Peyer's patch (tissue), 4 donors: ENCODE results near the gene ZNF606. TPM values are rescaled to one million over a fixed set of nuclear protein-coding genes. Genes with fewer than 3 reads are reported as not detected.
A peak's percentile ranks its signal among the peaks of the same experiment; 100 is the strongest.

ENCODE experiments used
- DNase-seq, 3 donors: peaks; one replicate each; pipeline ENCODE4 v3.0.0-alpha.2; 2017 to 2019
- H3K27ac ChIP-seq, 4 donors: fragments of 200-600 bp; sonication (generic); one replicate each; pipeline ENCODE4 v1.5.1; 2016 to 2019
- H3K27me3 ChIP-seq, 2 donors: fragments of 200-600 bp; sonication (generic); one replicate each; pipeline ENCODE4 v1.5.1; 2019
- H3K36me3 ChIP-seq, 3 donors: fragments of 200-600 bp; sonication (generic); one replicate each; pipeline ENCODE4 v1.5.1; 2016 to 2019
- H3K4me1 ChIP-seq, 4 donors: fragments of 200-600 bp; sonication (generic); one replicate each; pipeline ENCODE4 v1.5.1; 2016 to 2019
- H3K4me3 ChIP-seq, 4 donors: fragments of 200-600 bp; sonication (generic); 1 replicate in 3 of 4; 2 replicates in 1 of 4; pipeline ENCODE4 v1.5.1; 2016 to 2019; ENCODE audit warnings: mild to moderate bottlenecking in 1 of 4
- H3K9me3 ChIP-seq, 4 donors: fragments of 200-600 bp; sonication (generic); one replicate each; pipeline ENCODE4 v1.5.1; 2016 to 2019; ENCODE audit warnings: mild to moderate bottlenecking in 1 of 4
- POLR2A ChIP-seq, 2 donors: fragments of 450-650 bp; IDR thresholded peaks; one replicate each; pipeline ENCODE4 v1.5.1; 2017; ENCODE audit warnings: antibody characterized with exemption in 2 of 2, mild to moderate bottlenecking in 2 of 2, moderate library complexity in 2 of 2
- total RNA-seq, 4 donors: library from RNA; depleted of rRNA; stranded (reverse); fragments of >200 nt; gene quantifications; one replicate each; pipeline ENCODE4 v1.1.0, GENCODE V29; 2016
- TF ChIP-seq, protein P1 (sequence below), 6 experiments: fragments of 450-650 bp in 4 of 6; fragments of 200-600 bp in 2 of 6; sonication (generic) in 1 of 6; IDR thresholded peaks; one replicate each; pipeline ENCODE4 v1.5.1; 2017 to 2019; ENCODE audit warnings: antibody characterized with exemption in 6 of 6, mild to moderate bottlenecking in 3 of 6, moderate library complexity in 1 of 6

Gene ZNF606
- total RNA-seq, 4 donors from 2014 or later = 18.4 to 29.7 (median 20.3) TPM

DNA sequence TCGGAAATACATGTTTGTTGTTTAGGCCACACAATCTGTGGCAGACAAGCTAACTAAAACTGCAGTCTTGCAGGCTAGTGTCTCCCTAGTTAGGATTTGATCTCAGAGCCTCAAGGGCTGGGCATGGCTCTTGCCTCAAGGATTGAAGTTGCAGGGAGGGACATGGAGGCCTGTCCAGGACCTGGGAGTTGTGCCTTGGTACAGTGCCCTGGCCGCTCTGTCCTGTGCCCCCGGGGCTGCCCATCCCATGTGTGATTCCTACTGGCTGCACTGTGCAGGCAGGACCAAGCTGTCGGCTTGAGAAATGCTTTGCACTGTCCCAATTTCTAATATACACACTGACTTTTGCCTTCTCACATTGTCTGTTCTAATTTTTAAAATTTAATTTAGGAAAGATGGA is 47.6 kb downstream of the ZNF606 start:
- Histone ChIP-seq H3K27ac (no peak overlapping the region), H3K9me3 (peaks cover 0 to 34% (median 6%) of the 10 kb centered on the region in 4 donors), H3K36me3 (no peaks in the 10 kb centered on the region), H3K4me3 (no peak overlapping the region), H3K4me1 (no peaks in the 10 kb centered on the region), H3K27me3 (no peaks in the 10 kb centered on the region)
- DNase-seq = no peak
- TF ChIP-seq, protein P1, sequence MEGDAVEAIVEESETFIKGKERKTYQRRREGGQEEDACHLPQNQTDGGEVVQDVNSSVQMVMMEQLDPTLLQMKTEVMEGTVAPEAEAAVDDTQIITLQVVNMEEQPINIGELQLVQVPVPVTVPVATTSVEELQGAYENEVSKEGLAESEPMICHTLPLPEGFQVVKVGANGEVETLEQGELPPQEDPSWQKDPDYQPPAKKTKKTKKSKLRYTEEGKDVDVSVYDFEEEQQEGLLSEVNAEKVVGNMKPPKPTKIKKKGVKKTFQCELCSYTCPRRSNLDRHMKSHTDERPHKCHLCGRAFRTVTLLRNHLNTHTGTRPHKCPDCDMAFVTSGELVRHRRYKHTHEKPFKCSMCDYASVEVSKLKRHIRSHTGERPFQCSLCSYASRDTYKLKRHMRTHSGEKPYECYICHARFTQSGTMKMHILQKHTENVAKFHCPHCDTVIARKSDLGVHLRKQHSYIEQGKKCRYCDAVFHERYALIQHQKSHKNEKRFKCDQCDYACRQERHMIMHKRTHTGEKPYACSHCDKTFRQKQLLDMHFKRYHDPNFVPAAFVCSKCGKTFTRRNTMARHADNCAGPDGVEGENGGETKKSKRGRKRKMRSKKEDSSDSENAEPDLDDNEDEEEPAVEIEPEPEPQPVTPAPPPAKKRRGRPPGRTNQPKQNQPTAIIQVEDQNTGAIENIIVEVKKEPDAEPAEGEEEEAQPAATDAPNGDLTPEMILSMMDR (IDR thresholded peaks at IDR 0.05) = no peak
- no peak for TF ChIP-seq POLR2A (IDR thresholded peaks at IDR 0.05)

DNA sequence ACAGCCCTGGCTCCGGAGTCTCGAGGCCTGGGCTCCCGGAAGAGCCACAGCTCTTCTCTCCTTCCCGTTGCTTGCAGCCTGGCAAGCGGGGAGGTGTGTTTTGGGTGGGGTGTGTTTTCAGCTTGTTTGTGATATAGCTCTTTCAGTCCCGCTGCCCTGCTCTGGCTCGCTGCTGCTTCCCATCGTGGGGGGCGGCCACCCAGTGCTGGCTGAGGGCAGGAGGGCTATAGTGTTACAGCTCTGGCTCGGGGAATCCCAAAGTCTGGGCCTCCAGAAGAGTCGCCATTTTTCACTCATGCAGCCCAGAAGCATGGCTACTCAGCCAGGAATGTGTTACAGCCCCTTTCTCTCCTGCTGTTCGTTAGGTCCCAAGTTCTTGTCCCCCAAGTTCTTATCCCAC is 52.9 kb downstream of the ZNF606 start:
- Histone ChIP-seq H3K27me3 (no peaks in the 10 kb centered on the region), H3K36me3 (no peaks in the 10 kb centered on the region), H3K27ac (no peak overlapping the region), H3K4me3 (no peak overlapping the region), H3K9me3 (peaks cover 0 to 10% (median 4%) of the 10 kb centered on the region in 4 donors), H3K4me1 (peaks cover 0 to 11% (median 2%) of the 10 kb centered on the region in 4 donors)
- no peak for DNase-seq
- TF ChIP-seq POLR2A (IDR thresholded peaks at IDR 0.05) = no peak
- TF ChIP-seq, protein P1 (IDR thresholded peaks at IDR 0.05) = no peak

DNA sequence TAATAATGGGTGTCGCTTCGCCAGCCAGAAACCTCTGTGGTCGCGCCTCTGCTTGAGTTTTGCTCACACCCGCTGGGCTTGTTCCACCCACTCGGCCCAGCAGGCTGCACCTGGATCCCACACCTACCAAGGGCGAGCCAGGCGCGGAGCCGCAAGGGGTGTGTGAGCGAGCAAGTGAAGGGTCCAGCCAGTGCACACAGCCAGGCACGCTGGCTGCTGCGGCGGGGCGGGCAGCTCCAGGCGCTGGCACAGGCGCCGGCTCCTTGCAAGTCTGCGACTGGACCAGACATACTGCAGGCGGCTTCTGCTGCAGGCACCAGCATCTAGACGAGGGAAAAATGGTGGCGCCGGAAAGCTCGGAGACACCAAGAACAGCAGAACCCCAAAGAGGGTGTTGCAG is 53.3 kb downstream of the ZNF606 start:
- DNase-seq = no peak
- peaks cover 0 to 13% (median 5%) of the 10 kb centered on the region in 4 donors for H3K9me3 ChIP-seq
- no peaks in the 10 kb centered on the region for H3K27me3 ChIP-seq
- no peak overlapping the region for H3K27ac ChIP-seq
- H3K4me3 ChIP-seq = no peak overlapping the region
- no peak for TF ChIP-seq POLR2A (IDR thresholded peaks at IDR 0.05)
- TF ChIP-seq, protein P1 (IDR thresholded peaks at IDR 0.05) = no peak
- H3K4me1 ChIP-seq = peaks cover 0 to 11% (median 2%) of the 10 kb centered on the region in 4 donors
- H3K36me3 ChIP-seq = peaks cover 0 to 2% (median 0%) of the 10 kb centered on the region in 3 donors

DNA sequence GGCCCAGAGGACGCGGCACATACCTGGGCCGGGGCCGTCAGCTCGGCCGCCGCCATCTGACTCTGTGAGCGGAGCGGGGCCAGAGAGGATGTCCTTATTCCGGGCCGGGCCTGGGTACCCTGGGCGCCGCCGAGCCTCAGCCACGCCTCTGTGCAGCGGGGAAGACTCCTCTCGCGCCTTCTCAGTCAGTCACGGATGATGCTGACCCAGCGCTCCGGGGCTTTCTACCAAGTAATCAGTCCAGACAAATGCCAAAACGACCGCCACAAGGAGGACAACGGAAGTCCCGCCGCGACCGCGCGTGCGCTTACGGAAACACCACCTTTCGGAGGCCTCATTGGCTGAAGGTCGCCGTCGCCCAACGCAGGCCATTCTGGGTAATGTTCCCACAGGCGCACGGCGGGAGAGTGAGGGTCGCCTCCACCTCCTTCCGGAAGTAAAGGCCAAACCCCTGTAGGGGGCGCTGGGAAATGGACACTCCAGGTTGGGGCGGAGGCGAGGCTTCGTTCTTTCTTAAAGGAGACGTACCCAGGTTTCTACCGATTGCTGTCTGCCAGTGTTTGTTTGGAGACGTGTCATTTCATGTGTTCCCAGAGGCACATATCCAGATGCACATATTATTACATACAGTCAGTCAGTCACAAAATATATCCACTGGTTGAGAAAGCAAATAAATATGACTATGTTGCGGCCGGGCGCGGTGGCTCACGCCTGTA is 55.0 kb downstream of the ZNF606 start, which contains the start of gene ZNF256:
Gene ZNF256, minus strand, starts transcription at position 288 of the 716 bp plus-strand sequence. Its CDS starts 232 bp downstream, at position 56.
- peak; percentile 89 to 96 (median 93) for DNase-seq
- H3K36me3 ChIP-seq = peaks cover 0 to 19% (median 0%) of the 10 kb centered on the region in 3 donors
- peaks cover 0 to 29% (median 11%) of the 10 kb centered on the region in 4 donors for H3K9me3 ChIP-seq
- peak in 1 of 2 donors; percentile 20 for TF ChIP-seq POLR2A (IDR thresholded peaks at IDR 0.05)
- TF ChIP-seq, protein P1 (IDR thresholded peaks at IDR 0.05) = peak; percentile 48 to 69 (median 58)
- H3K4me1 ChIP-seq = peaks cover 0 to 11% (median 2%) of the 10 kb centered on the region in 4 donors
- peak within 1 kb of the TSS; percentile 48 to 80 (median 70) for H3K27ac ChIP-seq
- H3K27me3 ChIP-seq = no peaks in the 10 kb centered on the region
- peak within 1 kb of the TSS; percentile 47 to 87 (median 77) for H3K4me3 ChIP-seq

DNA sequence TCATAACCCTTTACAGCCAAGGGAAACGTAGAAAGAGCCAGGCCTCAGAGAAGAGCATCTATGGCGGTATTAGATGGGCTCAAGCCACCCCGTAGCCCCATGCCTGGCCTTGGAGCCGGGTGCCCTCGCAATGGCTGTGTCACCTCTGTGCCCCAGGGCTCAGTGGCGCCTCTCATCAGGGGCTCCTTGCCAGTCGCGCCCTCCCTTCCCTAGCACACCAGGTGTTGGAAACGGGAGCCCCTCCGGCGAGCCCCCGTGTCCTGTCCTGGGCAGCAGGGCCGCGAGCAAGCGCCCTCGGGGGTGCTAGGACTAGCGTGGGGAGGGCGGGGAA is 55.6 kb downstream of the ZNF606 start:
- Histone ChIP-seq H3K27me3 (no peaks in the 10 kb centered on the region), H3K9me3 (peaks cover 0 to 34% (median 14%) of the 10 kb centered on the region in 4 donors), H3K36me3 (peaks cover 0 to 25% (median 0%) of the 10 kb centered on the region in 3 donors), H3K4me1 (peaks cover 0 to 11% (median 2%) of the 10 kb centered on the region in 4 donors), H3K4me3 (peak overlapping the region; percentile 47 to 87 (median 77)), H3K27ac (peak overlapping the region; percentile 48 to 80 (median 70))
- TF ChIP-seq, protein P1 (IDR thresholded peaks at IDR 0.05) = no peak
- TF ChIP-seq POLR2A (IDR thresholded peaks at IDR 0.05) = no peak
- no peak for DNase-seq
